HL-60 (cell line): ENCODE measurements around the gene PTPN3.

ENCODE experiments used
- GABPA ChIP-seq: IDR thresholded peaks from 2 replicates; pipeline ENCODE4 v1.6.1; 2012; ENCODE audit warnings: low read depth
- POLR2AphosphoS5 ChIP-seq: IDR thresholded peaks from 2 replicates; pipeline ENCODE4 v1.6.1; 2012; ENCODE audit warnings: low read depth
- TF ChIP-seq, protein P1 (sequence below): IDR thresholded peaks from 2 replicates; pipeline ENCODE4 v1.6.1; 2012; ENCODE audit warnings: low read depth; ENCODE audit not compliant: insufficient replicate concordance
- TF ChIP-seq, protein P2 (sequence below): IDR thresholded peaks from one replicate; pipeline ENCODE4 v1.5.1; 2011; ENCODE audit warnings: low read length, control low read depth, inconsistent platforms; ENCODE audit not compliant: insufficient read depth

- TF ChIP-seq, protein P1, sequence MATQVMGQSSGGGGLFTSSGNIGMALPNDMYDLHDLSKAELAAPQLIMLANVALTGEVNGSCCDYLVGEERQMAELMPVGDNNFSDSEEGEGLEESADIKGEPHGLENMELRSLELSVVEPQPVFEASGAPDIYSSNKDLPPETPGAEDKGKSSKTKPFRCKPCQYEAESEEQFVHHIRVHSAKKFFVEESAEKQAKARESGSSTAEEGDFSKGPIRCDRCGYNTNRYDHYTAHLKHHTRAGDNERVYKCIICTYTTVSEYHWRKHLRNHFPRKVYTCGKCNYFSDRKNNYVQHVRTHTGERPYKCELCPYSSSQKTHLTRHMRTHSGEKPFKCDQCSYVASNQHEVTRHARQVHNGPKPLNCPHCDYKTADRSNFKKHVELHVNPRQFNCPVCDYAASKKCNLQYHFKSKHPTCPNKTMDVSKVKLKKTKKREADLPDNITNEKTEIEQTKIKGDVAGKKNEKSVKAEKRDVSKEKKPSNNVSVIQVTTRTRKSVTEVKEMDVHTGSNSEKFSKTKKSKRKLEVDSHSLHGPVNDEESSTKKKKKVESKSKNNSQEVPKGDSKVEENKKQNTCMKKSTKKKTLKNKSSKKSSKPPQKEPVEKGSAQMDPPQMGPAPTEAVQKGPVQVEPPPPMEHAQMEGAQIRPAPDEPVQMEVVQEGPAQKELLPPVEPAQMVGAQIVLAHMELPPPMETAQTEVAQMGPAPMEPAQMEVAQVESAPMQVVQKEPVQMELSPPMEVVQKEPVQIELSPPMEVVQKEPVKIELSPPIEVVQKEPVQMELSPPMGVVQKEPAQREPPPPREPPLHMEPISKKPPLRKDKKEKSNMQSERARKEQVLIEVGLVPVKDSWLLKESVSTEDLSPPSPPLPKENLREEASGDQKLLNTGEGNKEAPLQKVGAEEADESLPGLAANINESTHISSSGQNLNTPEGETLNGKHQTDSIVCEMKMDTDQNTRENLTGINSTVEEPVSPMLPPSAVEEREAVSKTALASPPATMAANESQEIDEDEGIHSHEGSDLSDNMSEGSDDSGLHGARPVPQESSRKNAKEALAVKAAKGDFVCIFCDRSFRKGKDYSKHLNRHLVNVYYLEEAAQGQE = no peak
- TF ChIP-seq, protein P2, sequence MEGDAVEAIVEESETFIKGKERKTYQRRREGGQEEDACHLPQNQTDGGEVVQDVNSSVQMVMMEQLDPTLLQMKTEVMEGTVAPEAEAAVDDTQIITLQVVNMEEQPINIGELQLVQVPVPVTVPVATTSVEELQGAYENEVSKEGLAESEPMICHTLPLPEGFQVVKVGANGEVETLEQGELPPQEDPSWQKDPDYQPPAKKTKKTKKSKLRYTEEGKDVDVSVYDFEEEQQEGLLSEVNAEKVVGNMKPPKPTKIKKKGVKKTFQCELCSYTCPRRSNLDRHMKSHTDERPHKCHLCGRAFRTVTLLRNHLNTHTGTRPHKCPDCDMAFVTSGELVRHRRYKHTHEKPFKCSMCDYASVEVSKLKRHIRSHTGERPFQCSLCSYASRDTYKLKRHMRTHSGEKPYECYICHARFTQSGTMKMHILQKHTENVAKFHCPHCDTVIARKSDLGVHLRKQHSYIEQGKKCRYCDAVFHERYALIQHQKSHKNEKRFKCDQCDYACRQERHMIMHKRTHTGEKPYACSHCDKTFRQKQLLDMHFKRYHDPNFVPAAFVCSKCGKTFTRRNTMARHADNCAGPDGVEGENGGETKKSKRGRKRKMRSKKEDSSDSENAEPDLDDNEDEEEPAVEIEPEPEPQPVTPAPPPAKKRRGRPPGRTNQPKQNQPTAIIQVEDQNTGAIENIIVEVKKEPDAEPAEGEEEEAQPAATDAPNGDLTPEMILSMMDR = no peak
- TF ChIP-seq POLR2AphosphoS5 = no peak
- TF ChIP-seq GABPA = no peak
Measured at GRCh38 chr9:109507421-109507838, 9.3 kb upstream of the PTPN3 start.
